Measurements from ENCODE around the gene TRPM3. TPM values are rescaled to one million over a fixed set of nuclear protein-coding genes. Genes with fewer than 3 reads are reported as not detected.

The TRPM3 gene
- total RNA-seq, 1 donor from 2014 or later: 0.25 TPM

DNA sequence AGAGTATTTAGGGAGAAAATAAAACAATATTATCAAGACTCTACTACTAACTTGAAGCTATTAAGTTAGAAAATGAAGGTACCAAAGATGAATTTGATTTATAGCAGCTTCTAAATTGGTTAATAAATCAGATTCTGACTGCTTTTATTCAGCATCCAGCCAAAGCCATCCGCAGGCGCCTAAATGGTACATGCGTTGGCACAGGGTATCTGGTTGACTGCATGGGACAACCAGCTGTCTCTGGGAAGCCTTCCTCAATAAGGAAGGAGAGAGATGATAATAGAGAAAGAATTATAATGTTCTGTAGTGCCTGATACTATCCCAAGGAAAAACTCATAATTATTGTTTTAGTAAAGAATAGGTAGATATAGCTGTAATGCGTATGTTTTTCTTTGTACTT lies 9.1 kb upstream of the TRPM3 start:
- Histone ChIP-seq H3K4me3 (no peak overlapping the region), H3K27ac (no peak overlapping the region), H3K9me3 (no peaks in the 10 kb centered on the region), H3K27me3 (no peaks in the 10 kb centered on the region), H3K36me3 (no peaks in the 10 kb centered on the region), H3K4me1 (no peaks in the 10 kb centered on the region)
- no peak for TF ChIP-seq POLR2A (IDR thresholded peaks at IDR 0.05)
- TF ChIP-seq CTCF (IDR thresholded peaks at IDR 0.05): no peak
- TF ChIP-seq POLR2AphosphoS5 (IDR thresholded peaks at IDR 0.05; ENCODE audit: insufficient read depth in 1 of 2, low read depth in 1 of 2): no peak
- DNase-seq (ENCODE audit: extremely low spot score in 2 of 2): no peak
- intact Hi-C loops (cut with DNase I): no loop called here

GRCh38 chr9:71128796-71129195 lies 7.4 kb upstream of the TRPM3 start:
- no peaks in the 10 kb centered on the region for H3K27me3 ChIP-seq
- H3K4me3 ChIP-seq: no peak overlapping the region
- no peaks in the 10 kb centered on the region for H3K9me3 ChIP-seq
- DNase-seq (ENCODE audit: extremely low spot score in 2 of 2): no peak
- H3K36me3 ChIP-seq: no peaks in the 10 kb centered on the region
- no peaks in the 10 kb centered on the region for H3K4me1 ChIP-seq
- intact Hi-C loops (cut with DNase I): no loop called here
- TF ChIP-seq POLR2AphosphoS5 (IDR thresholded peaks at IDR 0.05; ENCODE audit: insufficient read depth in 1 of 2, low read depth in 1 of 2) (no peak), CTCF (IDR thresholded peaks at IDR 0.05) (no peak), POLR2A (IDR thresholded peaks at IDR 0.05) (no peak)
- no peak overlapping the region for H3K27ac ChIP-seq

- intact Hi-C loops (cut with DNase I): no loop called here
- Histone ChIP-seq H3K27ac (no peak overlapping the region), H3K36me3 (no peaks in the 10 kb centered on the region), H3K4me1 (no peaks in the 10 kb centered on the region), H3K27me3 (no peaks in the 10 kb centered on the region), H3K9me3 (no peaks in the 10 kb centered on the region), H3K4me3 (no peak overlapping the region)
- TF ChIP-seq POLR2A (IDR thresholded peaks at IDR 0.05) (no peak), POLR2AphosphoS5 (IDR thresholded peaks at IDR 0.05; ENCODE audit: insufficient read depth in 1 of 2, low read depth in 1 of 2) (no peak), CTCF (IDR thresholded peaks at IDR 0.05) (no peak)
- DNase-seq (ENCODE audit: extremely low spot score in 2 of 2): no peak
Observed at GRCh38 chr9:71127301-71127700, 5.9 kb upstream of the TRPM3 start.

DNA sequence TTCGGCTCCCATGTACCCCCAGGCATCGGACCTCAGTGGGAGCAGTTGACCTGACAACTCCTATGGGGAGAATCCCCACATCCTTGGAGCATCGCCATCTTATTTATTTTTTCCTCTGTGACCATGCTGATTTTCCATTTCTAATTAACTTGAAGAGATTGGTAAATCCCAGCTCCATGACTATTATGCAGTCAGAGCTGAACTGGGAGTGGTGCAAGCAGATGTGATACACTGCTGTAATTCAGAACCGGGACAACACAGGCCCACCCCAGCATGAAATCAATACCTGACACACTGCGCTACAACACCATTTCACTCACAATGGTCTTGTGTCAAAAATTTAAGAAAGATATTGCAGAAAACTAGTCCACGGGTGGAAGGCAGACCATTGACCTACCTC lies 1.0 kb upstream of the TRPM3 start:
- H3K27me3 ChIP-seq: no peaks in the 10 kb centered on the region
- no peak for DNase-seq (ENCODE audit: extremely low spot score in 2 of 2)
- intact Hi-C loops (cut with DNase I): no loop called here

GRCh38 chr9:71122022-71122275 lies 528 bp upstream of the TRPM3 start:
- intact Hi-C loops (cut with DNase I): no loop called here
- H3K27me3 ChIP-seq: no peaks in the 10 kb centered on the region
- DNase-seq (ENCODE audit: extremely low spot score in 2 of 2): no peak
- TF ChIP-seq CTCF (IDR thresholded peaks at IDR 0.05) (no peak), POLR2AphosphoS5 (IDR thresholded peaks at IDR 0.05; ENCODE audit: insufficient read depth in 1 of 2, low read depth in 1 of 2) (no peak), POLR2A (IDR thresholded peaks at IDR 0.05) (no peak)
- peaks cover 4% of the 10 kb centered on the region for H3K4me1 ChIP-seq
- H3K9me3 ChIP-seq: no peaks in the 10 kb centered on the region
- H3K27ac ChIP-seq: no peak overlapping the region
- no peak overlapping the region for H3K4me3 ChIP-seq
- H3K36me3 ChIP-seq: no peaks in the 10 kb centered on the region

More for the DNA sequence above, 1.0 kb upstream of the TRPM3 start:
- TF ChIP-seq CTCF (IDR thresholded peaks at IDR 0.05): no peak
- TF ChIP-seq POLR2A (IDR thresholded peaks at IDR 0.05): no peak
- TF ChIP-seq POLR2AphosphoS5 (IDR thresholded peaks at IDR 0.05; ENCODE audit: insufficient read depth in 1 of 2, low read depth in 1 of 2): no peak
- Histone ChIP-seq H3K27ac (no peak overlapping the region), H3K4me1 (peaks cover 4% of the 10 kb centered on the region), H3K9me3 (no peaks in the 10 kb centered on the region), H3K36me3 (no peaks in the 10 kb centered on the region), H3K4me3 (no peak overlapping the region)

All from vagina (tissue), 2 donors.